Measurements from ENCODE around the gene MBOAT2. TPM values are rescaled to one million over a fixed set of nuclear protein-coding genes. Genes with fewer than 3 reads are reported as not detected.
"Not testable (repeated sequence)": the region's sequence is repeated elsewhere in the genome, so short reads cannot be mapped to it uniquely, and the experiment has no call there.

Gene MBOAT2
- polyA plus RNA-seq, 1 experiment, result 18.1 TPM

DNA sequence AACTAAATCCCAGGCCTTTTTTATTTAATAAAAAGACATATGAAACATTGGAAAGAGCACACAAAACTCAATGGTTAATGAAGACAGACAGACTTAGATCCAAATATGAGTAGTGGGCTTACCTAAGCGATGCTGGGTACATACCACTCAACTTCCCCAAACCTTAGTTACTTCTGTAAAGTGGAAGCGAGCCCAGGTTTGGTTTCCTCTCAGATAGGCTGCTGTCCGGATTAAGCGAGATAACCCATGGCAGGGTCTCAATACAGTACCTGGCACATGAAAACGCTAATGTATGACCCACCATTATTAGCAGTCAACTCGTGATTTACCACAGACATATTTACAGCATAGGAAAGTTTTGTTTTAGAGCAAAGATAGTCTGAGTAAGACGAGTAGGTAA lies 21.6 kb downstream of the MBOAT2 start:
- Histone ChIP-seq H3K27me3 (ENCODE audit: control insufficient read depth, insufficient read depth, low read length) (no peaks in the 10 kb centered on the region), H3K4me3 (ENCODE audit: low read depth, low read length) (no peak overlapping the region), H3K36me3 (ENCODE audit: control insufficient read depth, insufficient read depth, low read length) (no peaks in the 10 kb centered on the region)
- ChIA-PET POLR2A (no interaction called here), CTCF (interaction anchor here (1.2 kb wide), 1 partner anchor 21 kb away, joined by 3 read pairs; no protein-coding TSS in a partner anchor)
- TF ChIP-seq, protein P1, sequence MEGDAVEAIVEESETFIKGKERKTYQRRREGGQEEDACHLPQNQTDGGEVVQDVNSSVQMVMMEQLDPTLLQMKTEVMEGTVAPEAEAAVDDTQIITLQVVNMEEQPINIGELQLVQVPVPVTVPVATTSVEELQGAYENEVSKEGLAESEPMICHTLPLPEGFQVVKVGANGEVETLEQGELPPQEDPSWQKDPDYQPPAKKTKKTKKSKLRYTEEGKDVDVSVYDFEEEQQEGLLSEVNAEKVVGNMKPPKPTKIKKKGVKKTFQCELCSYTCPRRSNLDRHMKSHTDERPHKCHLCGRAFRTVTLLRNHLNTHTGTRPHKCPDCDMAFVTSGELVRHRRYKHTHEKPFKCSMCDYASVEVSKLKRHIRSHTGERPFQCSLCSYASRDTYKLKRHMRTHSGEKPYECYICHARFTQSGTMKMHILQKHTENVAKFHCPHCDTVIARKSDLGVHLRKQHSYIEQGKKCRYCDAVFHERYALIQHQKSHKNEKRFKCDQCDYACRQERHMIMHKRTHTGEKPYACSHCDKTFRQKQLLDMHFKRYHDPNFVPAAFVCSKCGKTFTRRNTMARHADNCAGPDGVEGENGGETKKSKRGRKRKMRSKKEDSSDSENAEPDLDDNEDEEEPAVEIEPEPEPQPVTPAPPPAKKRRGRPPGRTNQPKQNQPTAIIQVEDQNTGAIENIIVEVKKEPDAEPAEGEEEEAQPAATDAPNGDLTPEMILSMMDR (IDR thresholded peaks at IDR 0.05; ENCODE audit: insufficient read depth, low read depth, low read length), result no peak
- DNase-seq (ENCODE audit: low read depth), result no peak

GRCh38 chr2:8980096-8980495 lies 23.4 kb downstream of the MBOAT2 start:
- DNase-seq (ENCODE audit: low read depth), result no peak
- POLR2A ChIA-PET, result no interaction called here
- TF ChIP-seq, protein P1 (IDR thresholded peaks at IDR 0.05; ENCODE audit: insufficient read depth, low read depth, low read length), result no peak
- Histone ChIP-seq H3K27me3 (ENCODE audit: control insufficient read depth, insufficient read depth, low read length) (no peaks in the 10 kb centered on the region), H3K4me3 (ENCODE audit: low read depth, low read length) (no peak overlapping the region), H3K36me3 (ENCODE audit: control insufficient read depth, insufficient read depth, low read length) (no peaks in the 10 kb centered on the region)
- CTCF ChIA-PET, result no interaction called here

- no peak overlapping the region for H3K4me3 ChIP-seq (ENCODE audit: low read depth, low read length)
- no peaks in the 10 kb centered on the region for H3K27me3 ChIP-seq (ENCODE audit: control insufficient read depth, insufficient read depth, low read length)
- no peak for DNase-seq (ENCODE audit: low read depth)
- ChIA-PET CTCF (interaction anchor here (1.2 to 1.7 kb wide), 2 partner anchors 13 to 18 kb away, joined by 3 to 7 read pairs; no protein-coding TSS in a partner anchor), POLR2A (no interaction called here)
- TF ChIP-seq, protein P1 (IDR thresholded peaks at IDR 0.05; ENCODE audit: insufficient read depth, low read depth, low read length), result no peak
- no peaks in the 10 kb centered on the region for H3K36me3 ChIP-seq (ENCODE audit: control insufficient read depth, insufficient read depth, low read length)
Measured at GRCh38 chr2:8977758-8978157, 25.7 kb downstream of the MBOAT2 start.

GRCh38 chr2:8976442-8977259 lies 26.8 kb downstream of the MBOAT2 start:
- TF ChIP-seq, protein P1 (IDR thresholded peaks at IDR 0.05; ENCODE audit: insufficient read depth, low read depth, low read length), result no peak
- H3K27me3 ChIP-seq (ENCODE audit: control insufficient read depth, insufficient read depth, low read length), result no peaks in the 10 kb centered on the region
- CTCF ChIA-PET, result interaction anchor here (1.2 to 1.7 kb wide), 2 partner anchors 12 to 17 kb away, joined by 3 to 7 read pairs; no protein-coding TSS in a partner anchor
- POLR2A ChIA-PET, result no interaction called here
- H3K36me3 ChIP-seq (ENCODE audit: control insufficient read depth, insufficient read depth, low read length), result no peaks in the 10 kb centered on the region
- H3K4me3 ChIP-seq (ENCODE audit: low read depth, low read length), result no peak overlapping the region
- DNase-seq (ENCODE audit: low read depth), result no peak

DNA sequence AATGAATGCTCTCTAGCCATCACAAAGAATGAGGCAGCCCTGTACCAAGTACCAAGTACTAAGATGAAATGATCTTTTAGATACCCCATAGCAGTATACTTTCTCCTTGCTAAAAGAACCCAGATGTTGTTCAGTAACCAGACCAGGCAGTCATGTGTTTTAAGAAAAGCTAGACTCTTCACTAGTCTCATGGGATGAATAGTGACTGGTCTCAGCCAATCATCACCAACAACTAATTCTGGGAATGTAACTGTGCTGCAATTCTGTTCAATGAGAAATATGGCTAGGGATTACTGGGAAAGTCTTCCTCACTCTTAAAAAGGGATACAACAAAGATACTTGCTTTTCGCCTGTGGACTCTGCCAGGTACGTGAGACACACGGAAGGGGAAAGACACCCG lies 29.5 kb downstream of the MBOAT2 start:
- CTCF ChIA-PET, result interaction anchor here (1.4 kb wide), 1 partner anchor 16 kb away, joined by 4 read pairs; no protein-coding TSS in a partner anchor
- H3K27me3 ChIP-seq (ENCODE audit: control insufficient read depth, insufficient read depth, low read length), result no peaks in the 10 kb centered on the region
- H3K36me3 ChIP-seq (ENCODE audit: control insufficient read depth, insufficient read depth, low read length), result no peaks in the 10 kb centered on the region
- POLR2A ChIA-PET, result no interaction called here
- no peak for DNase-seq (ENCODE audit: low read depth)
- H3K4me3 ChIP-seq (ENCODE audit: low read depth, low read length), result no peak overlapping the region
- TF ChIP-seq, protein P1 (IDR thresholded peaks at IDR 0.05; ENCODE audit: insufficient read depth, low read depth, low read length), result no peak

DNA sequence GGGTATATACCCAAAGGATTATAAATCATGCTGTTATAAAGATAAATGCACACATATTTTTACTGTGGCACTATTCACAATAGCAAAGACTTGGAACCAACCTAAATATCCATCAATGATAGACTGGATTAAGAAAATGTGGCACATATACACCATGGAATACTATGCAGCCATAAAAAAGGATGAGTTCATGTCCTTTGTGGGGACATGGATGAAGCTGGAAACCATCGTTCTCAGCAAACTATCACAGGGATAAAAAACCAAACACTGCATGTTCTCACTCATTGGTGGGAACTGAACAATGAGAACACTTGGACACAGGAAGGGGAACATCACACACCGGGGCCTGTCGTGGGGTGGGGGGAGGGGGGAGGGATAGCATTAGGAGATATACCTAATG lies 30.5 kb downstream of the MBOAT2 start:
- POLR2A ChIA-PET; H3K27me3 ChIP-seq (ENCODE audit: control insufficient read depth, insufficient read depth, low read length); H3K36me3 ChIP-seq (ENCODE audit: control insufficient read depth, insufficient read depth, low read length); H3K4me3 ChIP-seq (ENCODE audit: low read depth, low read length); CTCF ChIA-PET; DNase-seq (ENCODE audit: low read depth): not testable (repeated sequence)

DNA sequence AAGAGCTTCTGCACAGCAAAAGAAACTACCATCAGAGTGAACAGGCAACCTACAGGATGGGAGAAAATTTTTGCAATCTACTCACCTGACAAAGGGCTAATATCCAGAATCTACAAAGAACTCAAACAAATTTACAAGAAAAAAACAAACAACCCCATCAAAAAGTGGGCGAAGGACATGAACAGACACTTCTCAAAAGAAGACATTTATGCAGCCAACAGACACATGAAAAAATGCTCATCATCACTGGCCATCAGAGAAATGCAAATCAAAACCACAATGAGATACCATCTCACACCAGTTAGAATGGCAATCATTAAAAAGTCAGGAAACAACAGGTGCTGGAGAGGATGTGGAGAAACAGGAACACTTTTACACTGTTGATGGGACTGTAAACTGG lies 30.9 kb downstream of the MBOAT2 start:
- DNase-seq (ENCODE audit: low read depth); POLR2A ChIA-PET; CTCF ChIA-PET; H3K27me3 ChIP-seq (ENCODE audit: control insufficient read depth, insufficient read depth, low read length); H3K36me3 ChIP-seq (ENCODE audit: control insufficient read depth, insufficient read depth, low read length); H3K4me3 ChIP-seq (ENCODE audit: low read depth, low read length): not testable (repeated sequence)

DNA sequence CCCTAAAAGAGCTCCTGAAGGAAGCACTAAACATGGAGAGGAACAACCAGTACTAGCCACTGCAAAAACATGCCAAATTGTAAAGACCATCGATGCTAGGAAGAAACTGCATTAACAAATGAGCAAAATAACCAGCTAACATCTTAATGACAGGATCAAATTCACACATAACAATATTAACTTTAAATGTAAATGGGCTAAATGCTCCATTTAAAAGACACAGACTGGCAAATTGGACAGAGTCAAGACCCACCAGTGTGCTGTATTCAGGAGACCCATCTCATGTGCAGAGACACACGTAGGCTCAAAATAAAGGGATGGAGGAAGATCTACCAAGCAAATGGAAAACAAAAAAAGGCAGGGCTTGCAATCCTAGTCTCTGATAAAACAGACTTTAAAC lies 34.1 kb downstream of the MBOAT2 start:
- H3K4me3 ChIP-seq (ENCODE audit: low read depth, low read length); DNase-seq (ENCODE audit: low read depth); POLR2A ChIA-PET; H3K27me3 ChIP-seq (ENCODE audit: control insufficient read depth, insufficient read depth, low read length); CTCF ChIA-PET; H3K36me3 ChIP-seq (ENCODE audit: control insufficient read depth, insufficient read depth, low read length): not testable (repeated sequence)
